HCT116 (cell line): ENCODE data around the gene PCDH9. TPM values are rescaled to one million over a fixed set of nuclear protein-coding genes. Genes with fewer than 3 reads are reported as not detected.

Experiments used
- ATAC-seq: fragments of 200-7000 bp; cut with Tn5 transposase; 2 replicates; pipeline ENCODE4 v1.9.1; 2020; ENCODE audit warnings: mild to moderate bottlenecking, moderate library complexity
- BruUV-seq: library from RNA; stranded (reverse); fragments of 400-500 nt; replicated peaks from 2 replicates; lab custom pipeline; 2021; lab: Mats Ljungman, UMichigan
- CTCF ChIA-PET: fragments of 300-600 bp; sonication (Branson Sonifier 250); formaldehyde crosslinking; loops from one replicate; lab custom pipeline; 2021; ENCODE audit warnings: antibody characterized with exemption; lab: Charles Lee
- POLR2A ChIA-PET: fragments of 300-600, 350-600 bp; sonication (Branson Sonifier 250); formaldehyde crosslinking; loops from one replicate; lab custom pipeline; 2021; ENCODE audit warnings: antibody characterized with exemption; lab: Charles Lee
- RAD21 ChIA-PET, 2 experiments: fragments of 300-600 bp; sonication (Branson Sonifier 250); formaldehyde crosslinking; loops; one replicate each; lab custom pipeline; 2023; ENCODE audit warnings: low total read pairs in 2 of 2; ENCODE audit not compliant: uncharacterized antibody in 2 of 2, unreplicated experiment in 2 of 2, low non-redundant PET in 1 of 2; lab: Charles Lee
- DNase-seq: peaks from one replicate; pipeline ENCODE4 v3.0.0-alpha.2; 2010; ENCODE audit warnings: low read depth, low spot score
- H2AFZ ChIP-seq: fragments of 200-600 bp; shearing (Covaris generic), sonication (generic); 2 replicates; pipeline ENCODE4 v1.6.1; 2017; ENCODE audit warnings: low read depth, mixed run types, mixed read lengths, antibody characterized with exemption, low read length; ENCODE audit not compliant: poor library complexity, severe bottlenecking
- H3K27ac ChIP-seq: 2 replicates; pipeline ENCODE4 v1.5.1; 2012; ENCODE audit warnings: low read depth, low read length
- H3K27me3 ChIP-seq: fragments of 200-600 bp; sonication (generic); 2 replicates; pipeline ENCODE4 v1.6.1; 2016; ENCODE audit warnings: mixed run types, low read length, mixed read lengths; ENCODE audit not compliant: insufficient read depth
- H3K36me3 ChIP-seq, 2 experiments: fragments of 200-500 bp in 1 of 2; fragments of 200-600 bp in 1 of 2; sonication (Bioruptor generic) in 1 of 2; sonication (generic) in 1 of 2; 2 replicates each; pipeline versions ENCODE4 v1.5.1 to v1.6.1; 2014 to 2016; ENCODE audit warnings: low read length in 2 of 2, inconsistent platforms in 1 of 2, mixed read lengths in 1 of 2, mixed run types in 1 of 2; ENCODE audit not compliant: insufficient read depth in 2 of 2, control insufficient read depth in 1 of 2
- H3K4me1 ChIP-seq, 2 experiments: fragments of 200-600 bp in 1 of 2; sonication (generic) in 1 of 2; 2 replicates each; pipeline versions ENCODE4 v1.5.1 to v1.6.1; 2012 to 2017; ENCODE audit warnings: low read length in 2 of 2, inconsistent platforms in 1 of 2, mild to moderate bottlenecking in 1 of 2, mixed read lengths in 1 of 2, mixed run types in 1 of 2, moderate library complexity in 1 of 2; ENCODE audit not compliant: insufficient read depth in 2 of 2, control insufficient read depth in 1 of 2
- H3K4me2 ChIP-seq: fragments of 200-600 bp; sonication (generic); 2 replicates; pipeline ENCODE4 v1.6.1; 2017; ENCODE audit warnings: mixed run types, low read length, mixed read lengths
- H3K4me3 ChIP-seq, 2 experiments: fragments of 200-600 bp in 1 of 2; sonication (generic) in 1 of 2; replicated peaks in 1 of 2; 2 replicates each; pipeline ENCODE4 v1.5.1; 2011 to 2016; ENCODE audit warnings: low read length in 2 of 2, control low read depth in 1 of 2, low read depth in 1 of 2, mild to moderate bottlenecking in 1 of 2, mixed read lengths in 1 of 2, mixed run types in 1 of 2
- H3K79me2 ChIP-seq: fragments of 200-600 bp; sonication (generic); 2 replicates; pipeline ENCODE4 v1.6.1; 2017; ENCODE audit warnings: mild to moderate bottlenecking, mixed run types, low read length, moderate library complexity, mixed read lengths; ENCODE audit not compliant: insufficient read depth
- H3K9ac ChIP-seq: fragments of 200-600 bp; sonication (generic); 2 replicates; pipeline ENCODE4 v1.6.1; 2016; ENCODE audit warnings: low read length, mixed read lengths
- H3K9me2 ChIP-seq: fragments of 200-600 bp; sonication (generic), shearing (Covaris generic); 2 replicates; pipeline ENCODE4 v1.6.1; 2017; ENCODE audit warnings: mixed run types, mild to moderate bottlenecking, moderate library complexity; ENCODE audit not compliant: insufficient read depth
- H3K9me3 ChIP-seq, 2 experiments: fragments of 200-500 bp in 1 of 2; fragments of 200-600 bp in 1 of 2; sonication (Bioruptor generic) in 1 of 2; sonication (generic) in 1 of 2; 2 replicates each; pipeline ENCODE4 v1.6.1; 2014 to 2017; ENCODE audit warnings: low read length in 2 of 2, mixed read lengths in 2 of 2, inconsistent platforms in 1 of 2, low read depth in 1 of 2, mild to moderate bottlenecking in 1 of 2, mixed run types in 1 of 2, moderate library complexity in 1 of 2; ENCODE audit not compliant: control insufficient read depth in 1 of 2, insufficient read depth in 1 of 2
- H4K20me1 ChIP-seq: fragments of 200-600 bp; sonication (generic), shearing (Covaris generic); 2 replicates; pipeline ENCODE4 v1.6.1; 2017; ENCODE audit warnings: mixed run types, mild to moderate bottlenecking, moderate library complexity; ENCODE audit not compliant: insufficient read depth
- CEBPB ChIP-seq: IDR thresholded peaks from 2 replicates; pipeline ENCODE4 v1.6.1; 2012; ENCODE audit warnings: low read depth
- EGR1 ChIP-seq: IDR thresholded peaks from 2 replicates; pipeline ENCODE4 v1.6.1; 2012; ENCODE audit warnings: low read depth
- EZH2 ChIP-seq: fragments of 200-600 bp; sonication (generic); IDR thresholded peaks from 2 replicates; pipeline ENCODE4 v1.6.1; 2017; ENCODE audit warnings: antibody characterized with exemption, mixed run types
- FOSL1 ChIP-seq: IDR thresholded peaks from 2 replicates; pipeline ENCODE4 v1.6.1; 2012; ENCODE audit warnings: low read depth
- JUND ChIP-seq: IDR thresholded peaks from 2 replicates; pipeline ENCODE4 v1.6.1; 2012
- MAX ChIP-seq: IDR thresholded peaks from 2 replicates; pipeline ENCODE4 v1.6.1; 2012
- RAD21 ChIP-seq: IDR thresholded peaks from 2 replicates; pipeline ENCODE4 v1.6.1; 2012; ENCODE audit warnings: low read depth, mild to moderate bottlenecking
- SP1 ChIP-seq: IDR thresholded peaks from 2 replicates; pipeline ENCODE4 v1.6.1; 2012; ENCODE audit warnings: low read depth
- ZNF274 ChIP-seq: fragments of 200-500 bp; sonication (Bioruptor generic); IDR thresholded peaks from 2 replicates; pipeline ENCODE4 v1.6.1; 2014; ENCODE audit warnings: mild to moderate bottlenecking, low read depth, low read length, inconsistent platforms
- intact Hi-C: fragments of 100-400 bp; cut with micrococcal nuclease; formaldehyde crosslinking; loops from 2 replicates; pipeline ENCODE4 v1.10.0; 2022
- total RNA-seq: library from RNA; stranded (reverse); gene quantifications from one replicate; pipeline ENCODE4 v1.2.1, GENCODE V29; 2021; ENCODE audit not compliant: unreplicated experiment
- TF ChIP-seq, protein P1 (sequence below): IDR thresholded peaks from 2 replicates; pipeline ENCODE4 v1.6.1; 2012
- TF ChIP-seq, protein P2 (sequence below), 3 experiments: fragments of 200-600 bp in 1 of 3; sonication (generic) in 1 of 3; IDR thresholded peaks in 2 of 3; conservative IDR thresholded peaks in 1 of 3; 2 replicates each; pipeline ENCODE4 v1.5.1; 2012 to 2017; ENCODE audit warnings: low read depth in 2 of 3, low read length in 2 of 3, antibody characterized with exemption in 1 of 3, borderline replicate concordance in 1 of 3, control low read depth in 1 of 3, mild to moderate bottlenecking in 1 of 3, mixed read lengths in 1 of 3, mixed run types in 1 of 3, moderate library complexity in 1 of 3; ENCODE audit not compliant: insufficient read depth in 1 of 3

Gene PCDH9
- total RNA-seq, 1 experiment from 2014 or later: 0.02 TPM

GRCh38 chr13:66795636-66796035 is 434.5 kb downstream of the PCDH9 start:
- Histone ChIP-seq H3K9me3 (no peaks in the 10 kb centered on the region), H3K4me1 (no peaks in the 10 kb centered on the region), H3K4me2 (no peak overlapping the region), H3K79me2 (no peaks in the 10 kb centered on the region), H2AFZ (no peak overlapping the region), H3K27ac (no peak overlapping the region)
- POLR2A ChIA-PET: interaction anchor here (0.6 kb wide), 1 partner anchor 64 kb away, joined by 6 read pairs; no protein-coding TSS in a partner anchor
- CTCF ChIA-PET: no interaction called here
- no peak for TF ChIP-seq MAX
- TF ChIP-seq CEBPB: no peak
- TF ChIP-seq FOSL1: no peak
- TF ChIP-seq SP1: no peak
- no peak for TF ChIP-seq EGR1
- TF ChIP-seq JUND: no peak
- no peak for TF ChIP-seq EZH2
- TF ChIP-seq, protein P1, sequence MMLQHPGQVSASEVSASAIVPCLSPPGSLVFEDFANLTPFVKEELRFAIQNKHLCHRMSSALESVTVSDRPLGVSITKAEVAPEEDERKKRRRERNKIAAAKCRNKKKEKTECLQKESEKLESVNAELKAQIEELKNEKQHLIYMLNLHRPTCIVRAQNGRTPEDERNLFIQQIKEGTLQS: no peak
- TF ChIP-seq RAD21: no peak
- TF ChIP-seq ZNF274: no peak
- TF ChIP-seq, all 23 proteins: peak for 0
- DNase-seq (no peak), ATAC-seq (no peak)
- no peak overlapping the region for H3K9ac ChIP-seq
- H3K27me3 ChIP-seq: no peaks in the 10 kb centered on the region
- no peaks in the 10 kb centered on the region for H3K9me2 ChIP-seq
- no peaks in the 10 kb centered on the region for H4K20me1 ChIP-seq
- RAD21 ChIA-PET: no interaction called here
- H3K4me3 ChIP-seq: no peak overlapping the region
- BruUV-seq: no TSS peak
- no peaks in the 10 kb centered on the region for H3K36me3 ChIP-seq
- intact Hi-C loops: no loop called here

DNA sequence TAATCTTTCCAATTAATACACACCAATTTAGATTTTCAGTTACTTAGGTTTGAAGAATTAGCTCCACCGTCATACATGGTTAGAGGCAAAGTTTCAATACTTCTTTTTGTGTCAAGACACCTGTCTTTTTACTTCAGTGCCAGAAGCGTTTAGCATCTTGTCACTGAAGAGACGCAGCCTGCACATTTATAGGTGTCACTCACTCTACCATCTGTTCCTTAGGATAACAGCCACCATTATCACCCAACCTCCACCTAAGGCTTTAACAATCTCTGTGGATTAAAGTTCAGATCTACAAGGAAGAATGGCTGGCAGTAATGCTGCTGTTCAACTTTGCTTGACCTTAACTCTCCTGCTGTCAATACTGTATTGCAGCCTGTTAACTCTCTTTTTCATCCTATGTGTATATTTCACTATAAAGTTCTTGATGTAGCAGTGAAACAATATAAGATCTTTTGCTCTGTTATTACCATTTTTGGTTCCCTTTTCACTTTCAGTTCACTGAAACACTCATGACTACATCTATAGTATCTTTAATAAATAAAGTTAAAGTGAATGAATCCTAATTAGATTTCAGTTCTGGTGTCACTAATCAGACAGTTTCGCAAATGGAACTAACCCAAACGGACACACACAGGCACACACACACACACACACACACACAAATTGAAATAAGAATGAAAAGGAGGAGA is 435.6 kb downstream of the PCDH9 start:
- intact Hi-C loops: no loop called here
- no peak overlapping the region for H2AFZ ChIP-seq
- no peaks in the 10 kb centered on the region for H3K27me3 ChIP-seq
- BruUV-seq: no TSS peak
- ATAC-seq: no peak
- no peak overlapping the region for H3K27ac ChIP-seq
- H3K4me3 ChIP-seq: no peak overlapping the region
- no peaks in the 10 kb centered on the region for H3K9me2 ChIP-seq
- RAD21 ChIA-PET: no interaction called here
- no peaks in the 10 kb centered on the region for H3K36me3 ChIP-seq
- CTCF ChIA-PET: no interaction called here
- no peaks in the 10 kb centered on the region for H3K4me1 ChIP-seq
- no peaks in the 10 kb centered on the region for H3K79me2 ChIP-seq
- no peak for DNase-seq
- TF ChIP-seq, protein P2, sequence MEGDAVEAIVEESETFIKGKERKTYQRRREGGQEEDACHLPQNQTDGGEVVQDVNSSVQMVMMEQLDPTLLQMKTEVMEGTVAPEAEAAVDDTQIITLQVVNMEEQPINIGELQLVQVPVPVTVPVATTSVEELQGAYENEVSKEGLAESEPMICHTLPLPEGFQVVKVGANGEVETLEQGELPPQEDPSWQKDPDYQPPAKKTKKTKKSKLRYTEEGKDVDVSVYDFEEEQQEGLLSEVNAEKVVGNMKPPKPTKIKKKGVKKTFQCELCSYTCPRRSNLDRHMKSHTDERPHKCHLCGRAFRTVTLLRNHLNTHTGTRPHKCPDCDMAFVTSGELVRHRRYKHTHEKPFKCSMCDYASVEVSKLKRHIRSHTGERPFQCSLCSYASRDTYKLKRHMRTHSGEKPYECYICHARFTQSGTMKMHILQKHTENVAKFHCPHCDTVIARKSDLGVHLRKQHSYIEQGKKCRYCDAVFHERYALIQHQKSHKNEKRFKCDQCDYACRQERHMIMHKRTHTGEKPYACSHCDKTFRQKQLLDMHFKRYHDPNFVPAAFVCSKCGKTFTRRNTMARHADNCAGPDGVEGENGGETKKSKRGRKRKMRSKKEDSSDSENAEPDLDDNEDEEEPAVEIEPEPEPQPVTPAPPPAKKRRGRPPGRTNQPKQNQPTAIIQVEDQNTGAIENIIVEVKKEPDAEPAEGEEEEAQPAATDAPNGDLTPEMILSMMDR (IDR thresholded peaks at IDR 0.05 in 2 of 3, conservative IDR thresholded peaks at IDR 0.05 in 1 of 3; ENCODE audit: borderline replicate concordance in 1 of 3, insufficient read depth in 1 of 3, low read depth in 2 of 3, low read length in 2 of 3): no peak
- TF ChIP-seq MAX: no peak
- no peaks in the 10 kb centered on the region for H3K9me3 ChIP-seq
- no peaks in the 10 kb centered on the region for H4K20me1 ChIP-seq
- POLR2A ChIA-PET: no interaction called here
- no peak overlapping the region for H3K9ac ChIP-seq
- H3K4me2 ChIP-seq: no peak overlapping the region
